Activated naive CD8-positive, alpha-beta T cell treated with anti-CD3 and anti-CD28 coated beads, Interleukin-2, amount 50 U/mL, for 16 hours (primary cell): Measurements from ENCODE around the gene KCNK15.
"Not testable (repeated sequence)": the region's sequence is repeated elsewhere in the genome, so short reads cannot be mapped to it uniquely, and the experiment has no call there.

Experiments used
- DNase-seq: peaks from one replicate; pipeline ENCODE4 v3.0.0-alpha.2; 2020; ENCODE audit warnings: low read depth, low spot score

KCNK15 gene

GRCh38 chr20:44758247-44759101, 12.8 kb downstream of the KCNK15 start:
- no peak for DNase-seq

- DNase-seq = no peak
Measured at GRCh38 chr20:44759595-44759994, 13.9 kb downstream of the KCNK15 start.

- DNase-seq = no peak
Measured at GRCh38 chr20:44761423-44761822, 15.8 kb downstream of the KCNK15 start.

GRCh38 chr20:44762466-44763140, 16.9 kb downstream of the KCNK15 start:
- no peak for DNase-seq

- not testable (repeated sequence) for DNase-seq
Measured at GRCh38 chr20:44763798-44764197, 18.1 kb downstream of the KCNK15 start.

GRCh38 chr20:44765091-44765490, 19.4 kb downstream of the KCNK15 start:
- no peak for DNase-seq

- DNase-seq = no peak
Measured at GRCh38 chr20:44765701-44766347, 20.2 kb downstream of the KCNK15 start.

- DNase-seq = no peak
Measured at GRCh38 chr20:44768256-44768655, 22.6 kb downstream of the KCNK15 start.

GRCh38 chr20:44768854-44769480, 23.3 kb downstream of the KCNK15 start:
- DNase-seq = no peak

- DNase-seq = no peak
Measured at GRCh38 chr20:44769481-44769863, 23.8 kb downstream of the KCNK15 start.

GRCh38 chr20:44770484-44771171, 25.0 kb downstream of the KCNK15 start:
- no peak for DNase-seq

- no peak for DNase-seq
Measured at GRCh38 chr20:44771172-44771535, 25.5 kb downstream of the KCNK15 start.

GRCh38 chr20:44772636-44773035, 27.0 kb downstream of the KCNK15 start:
- no peak for DNase-seq

GRCh38 chr20:44773070-44773829, 27.6 kb downstream of the KCNK15 start:
- no peak for DNase-seq

- no peak for DNase-seq
Measured at GRCh38 chr20:44776980-44777379, 31.3 kb downstream of the KCNK15 start.

- DNase-seq = no peak
Measured at GRCh38 chr20:44780226-44780625, 34.6 kb downstream of the KCNK15 start.

GRCh38 chr20:44781118-44781517, 35.5 kb downstream of the KCNK15 start:
- no peak for DNase-seq

- DNase-seq = no peak
Measured at GRCh38 chr20:44781791-44782190, 36.1 kb downstream of the KCNK15 start.

GRCh38 chr20:44784688-44785087, 39.0 kb downstream of the KCNK15 start:
- no peak for DNase-seq

GRCh38 chr20:44785768-44786167, 40.1 kb downstream of the KCNK15 start:
- no peak for DNase-seq

- DNase-seq = no peak
Measured at GRCh38 chr20:44787299-44787698, 41.6 kb downstream of the KCNK15 start.
